ENCODE data around the gene RB1. TPM values are rescaled to one million over a fixed set of nuclear protein-coding genes. Genes with fewer than 3 reads are reported as not detected.

Gene RB1
- total and polyA plus RNA-seq, 2 donors (not counting 1 experiment from before 2014, with no cell fraction given) = 24.0 to 70.4 TPM

- Histone ChIP-seq H3K36me3 (replicated peaks in 1 of 2; ENCODE audit: control extremely low read depth in 1 of 2, control insufficient read depth in 1 of 2, extremely low read depth in 1 of 2, insufficient read depth in 2 of 2, low read length in 1 of 2) (peaks cover 20 to 21% of the 10 kb centered on the region in 2 experiments), H3K79me2 (ENCODE audit: control insufficient read depth, insufficient read depth, low read length) (no peaks in the 10 kb centered on the region), H3K4me3 (ENCODE audit: control extremely low read depth in 1 of 5, extremely low read depth in 1 of 5, insufficient read depth in 1 of 5, low read depth in 2 of 5, low read length in 4 of 5) (no peak overlapping the region), H3K9me3 (ENCODE audit: control extremely low read depth in 1 of 3, control insufficient read depth in 2 of 3, insufficient read depth in 1 of 3, low read length in 2 of 3) (peaks cover 0 to 9% (median 7%) of the 10 kb centered on the region in 3 donors), H3K27me3 (replicated peaks in 1 of 4; ENCODE audit: control extremely low read depth in 1 of 4, control insufficient read depth in 3 of 4, insufficient read depth in 4 of 4, low read length in 3 of 4) (no peaks in the 10 kb centered on the region), H3K9ac (ENCODE audit: low read length) (no peak overlapping the region), H4K20me1 (ENCODE audit: control insufficient read depth, insufficient read depth, low read length, poor library complexity, severe bottlenecking) (no peaks in the 10 kb centered on the region), H2AFZ (ENCODE audit: insufficient read depth, low read depth, low read length, poor library complexity, severe bottlenecking) (no peak overlapping the region), H3K4me1 (ENCODE audit: control insufficient read depth in 2 of 2, insufficient read depth in 2 of 2, low read length in 2 of 2) (no peaks in the 10 kb centered on the region), H3K27ac (ENCODE audit: low read length in 2 of 2) (no peak overlapping the region), H3K4me2 (replicated peaks; ENCODE audit: low read depth, low read length, poor library complexity, severe bottlenecking) (no peak overlapping the region)
- no peaks in the 10 kb centered on the region for H3K27me3 Mint-ChIP-seq
- no peak overlapping the region for H3K4me3 Mint-ChIP-seq
- ChIA-PET POLR2A (no interaction called here), CTCF (interaction anchor here (1.2 to 1.7 kb wide), 2 partner anchors 224 to 230 kb away, joined by 4 to 8 read pairs; no protein-coding TSS in a partner anchor)
- no CpG with 5 or more reads among the region's 3 CpGs for WGBS (ENCODE audit: insufficient coverage)
- intact Hi-C loops (cut with micrococcal nuclease) = no loop called here
- H3K4me1 Mint-ChIP-seq = no peaks in the 10 kb centered on the region
- ATAC-seq (ENCODE audit: low read depth) = no peak
- peaks cover 13% of the 10 kb centered on the region for H3K9me3 Mint-ChIP-seq (ENCODE audit: insufficient read depth)
- no peak overlapping the region for H3K27ac Mint-ChIP-seq
- TF ChIP-seq, protein P1, sequence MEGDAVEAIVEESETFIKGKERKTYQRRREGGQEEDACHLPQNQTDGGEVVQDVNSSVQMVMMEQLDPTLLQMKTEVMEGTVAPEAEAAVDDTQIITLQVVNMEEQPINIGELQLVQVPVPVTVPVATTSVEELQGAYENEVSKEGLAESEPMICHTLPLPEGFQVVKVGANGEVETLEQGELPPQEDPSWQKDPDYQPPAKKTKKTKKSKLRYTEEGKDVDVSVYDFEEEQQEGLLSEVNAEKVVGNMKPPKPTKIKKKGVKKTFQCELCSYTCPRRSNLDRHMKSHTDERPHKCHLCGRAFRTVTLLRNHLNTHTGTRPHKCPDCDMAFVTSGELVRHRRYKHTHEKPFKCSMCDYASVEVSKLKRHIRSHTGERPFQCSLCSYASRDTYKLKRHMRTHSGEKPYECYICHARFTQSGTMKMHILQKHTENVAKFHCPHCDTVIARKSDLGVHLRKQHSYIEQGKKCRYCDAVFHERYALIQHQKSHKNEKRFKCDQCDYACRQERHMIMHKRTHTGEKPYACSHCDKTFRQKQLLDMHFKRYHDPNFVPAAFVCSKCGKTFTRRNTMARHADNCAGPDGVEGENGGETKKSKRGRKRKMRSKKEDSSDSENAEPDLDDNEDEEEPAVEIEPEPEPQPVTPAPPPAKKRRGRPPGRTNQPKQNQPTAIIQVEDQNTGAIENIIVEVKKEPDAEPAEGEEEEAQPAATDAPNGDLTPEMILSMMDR (IDR thresholded peaks at IDR 0.05) = no peak
- no peak for TF ChIP-seq EZH2 (IDR thresholded peaks at IDR 0.05; ENCODE audit: borderline replicate concordance, insufficient read depth, low read depth, low read length, poor library complexity, severe bottlenecking)
- no peak for DNase-seq
These were observed 53.2 kb downstream of the RB1 start for GRCh38 chr13:48356750-48357149.

DNA sequence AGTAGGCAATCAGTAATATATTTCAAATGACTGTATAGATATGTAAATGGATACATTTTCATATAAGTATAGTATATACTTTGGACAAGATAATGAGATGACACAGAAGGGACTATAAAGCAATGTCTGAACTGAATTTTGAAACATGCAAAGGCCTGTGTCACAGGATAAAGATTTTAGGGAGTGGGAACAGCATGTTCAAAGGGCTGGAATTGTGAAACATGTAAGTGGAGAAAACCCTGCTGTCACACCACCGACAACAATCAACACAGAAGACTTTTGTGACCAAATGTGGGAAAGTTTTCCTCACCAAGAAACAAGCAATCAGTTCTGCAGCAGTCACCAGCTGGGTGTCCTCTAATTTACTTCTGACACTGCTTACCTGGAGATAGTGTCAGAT, 66.4 kb downstream of the RB1 start:
- ChIA-PET POLR2A (no interaction called here), CTCF (no interaction called here)
- no peaks in the 10 kb centered on the region for H4K20me1 ChIP-seq (ENCODE audit: control insufficient read depth, insufficient read depth, low read length, poor library complexity, severe bottlenecking)
- H3K9ac ChIP-seq (ENCODE audit: low read length) = no peak overlapping the region
- no peak overlapping the region for H3K27ac ChIP-seq (ENCODE audit: low read length in 2 of 2)
- intact Hi-C loops (cut with micrococcal nuclease) = no loop called here
- TF ChIP-seq, protein P1 (IDR thresholded peaks at IDR 0.05) = no peak
- no peak for TF ChIP-seq EZH2 (IDR thresholded peaks at IDR 0.05; ENCODE audit: borderline replicate concordance, insufficient read depth, low read depth, low read length, poor library complexity, severe bottlenecking)
- Mint-ChIP-seq H3K4me1 (no peaks in the 10 kb centered on the region), H3K27me3 (no peaks in the 10 kb centered on the region), H3K4me3 (no peak overlapping the region), H3K27ac (no peak overlapping the region), H3K9me3 (ENCODE audit: insufficient read depth) (no peaks in the 10 kb centered on the region)
- ATAC-seq (ENCODE audit: low read depth) (no peak), DNase-seq (no peak)
- H3K27me3 ChIP-seq (replicated peaks in 1 of 4; ENCODE audit: control extremely low read depth in 1 of 4, control insufficient read depth in 3 of 4, insufficient read depth in 4 of 4, low read length in 3 of 4) = no peaks in the 10 kb centered on the region
- WGBS (ENCODE audit: insufficient coverage) = no CpG with 5 or more reads among the region's 1 CpG
- peaks cover 9 to 39% of the 10 kb centered on the region in 2 experiments for H3K36me3 ChIP-seq (replicated peaks in 1 of 2; ENCODE audit: control extremely low read depth in 1 of 2, control insufficient read depth in 1 of 2, extremely low read depth in 1 of 2, insufficient read depth in 2 of 2, low read length in 1 of 2)
- H2AFZ ChIP-seq (ENCODE audit: insufficient read depth, low read depth, low read length, poor library complexity, severe bottlenecking) = no peak overlapping the region
- no peaks in the 10 kb centered on the region for H3K79me2 ChIP-seq (ENCODE audit: control insufficient read depth, insufficient read depth, low read length)
- H3K4me1 ChIP-seq (ENCODE audit: control insufficient read depth in 2 of 2, insufficient read depth in 2 of 2, low read length in 2 of 2) = no peaks in the 10 kb centered on the region
- H3K4me3 ChIP-seq (ENCODE audit: control extremely low read depth in 1 of 5, extremely low read depth in 1 of 5, insufficient read depth in 1 of 5, low read depth in 2 of 5, low read length in 4 of 5) = no peak overlapping the region
- no peaks in the 10 kb centered on the region for H3K9me3 ChIP-seq (ENCODE audit: control extremely low read depth in 1 of 3, control insufficient read depth in 2 of 3, insufficient read depth in 1 of 3, low read length in 2 of 3)
- no peak overlapping the region for H3K4me2 ChIP-seq (replicated peaks; ENCODE audit: low read depth, low read length, poor library complexity, severe bottlenecking)

Measured in B cell (primary cell).